GM23248 (cell line): ENCODE data around the gene LRFN2. TPM values are rescaled to one million over a fixed set of nuclear protein-coding genes. Genes with fewer than 3 reads are reported as not detected.

Source experiments
- DNase-seq: peaks from one replicate; pipeline ENCODE4 v3.0.0-alpha.2; 2015
- H2AFZ ChIP-seq: fragments of 200-600 bp; sonication (generic); 2 replicates; pipeline ENCODE4 v1.6.1; 2016; ENCODE audit warnings: antibody characterized with exemption
- H3F3A ChIP-seq: fragments of 200-600 bp; sonication (generic); 2 replicates; pipeline ENCODE4 v1.6.1; 2016; ENCODE audit warnings: mild to moderate bottlenecking, antibody characterized with exemption, mixed run types; ENCODE audit not compliant: insufficient read depth
- H3K27ac ChIP-seq: fragments of 200-600 bp; sonication (generic); 2 replicates; pipeline ENCODE4 v1.5.1; 2016; ENCODE audit warnings: mild to moderate bottlenecking
- H3K27me3 ChIP-seq: fragments of 200-600 bp; sonication (generic); replicated peaks from 2 replicates; pipeline ENCODE4 v1.6.1; 2016; ENCODE audit warnings: mild to moderate bottlenecking; ENCODE audit not compliant: insufficient read depth
- H3K36me3 ChIP-seq: fragments of 200-600 bp; sonication (generic); 2 replicates; pipeline ENCODE4 v1.6.1; 2016; ENCODE audit warnings: low read depth, mild to moderate bottlenecking
- H3K4me1 ChIP-seq: fragments of 200-600 bp; sonication (generic); 2 replicates; pipeline ENCODE4 v1.6.1; 2016; ENCODE audit warnings: mild to moderate bottlenecking; ENCODE audit not compliant: insufficient read depth
- H3K4me2 ChIP-seq: fragments of 200-600 bp; sonication (generic); one replicate; pipeline ENCODE4 v1.6.1; 2016; ENCODE audit warnings: mild to moderate bottlenecking; ENCODE audit not compliant: unreplicated experiment
- H3K4me3 ChIP-seq: fragments of 200-600 bp; sonication (generic); 2 replicates; pipeline ENCODE4 v1.5.1; 2016; ENCODE audit warnings: mild to moderate bottlenecking
- H3K79me2 ChIP-seq: fragments of 200-600 bp; sonication (generic); 2 replicates; pipeline ENCODE4 v1.6.1; 2016; ENCODE audit warnings: mild to moderate bottlenecking; ENCODE audit not compliant: insufficient read depth
- H3K9ac ChIP-seq: fragments of 200-600 bp; sonication (generic); 2 replicates; pipeline ENCODE4 v1.6.1; 2016; ENCODE audit warnings: mild to moderate bottlenecking
- H3K9me2 ChIP-seq: fragments of 200-600 bp; sonication (generic); 2 replicates; pipeline ENCODE4 v1.6.1; 2016; ENCODE audit warnings: mixed run types, mild to moderate bottlenecking, moderate library complexity; ENCODE audit not compliant: insufficient read depth
- H3K9me3 ChIP-seq: fragments of 200-600 bp; sonication (generic); one replicate; pipeline ENCODE4 v1.6.1; 2017; ENCODE audit warnings: low read depth
- H4K20me1 ChIP-seq: fragments of 200-600 bp; sonication (generic); 2 replicates; pipeline ENCODE4 v1.6.0; 2016; ENCODE audit not compliant: insufficient read depth
- EZH2 ChIP-seq: fragments of 200-600 bp; sonication (generic); IDR thresholded peaks from 2 replicates; pipeline ENCODE4 v1.6.1; 2018; ENCODE audit warnings: antibody characterized with exemption, mild to moderate bottlenecking; ENCODE audit not compliant: insufficient read depth, poor library complexity, severe bottlenecking
- EZH2phosphoT487 ChIP-seq: fragments of 200-600 bp; sonication (generic); IDR thresholded peaks from 2 replicates; pipeline ENCODE4 v1.6.1; 2018; ENCODE audit warnings: antibody characterized with exemption, moderate library complexity, mild to moderate bottlenecking, low read depth; ENCODE audit not compliant: insufficient read depth
- WGBS, 2 experiments: methylation state at CpG; one replicate each; pipeline ENCODE4 v1.1.6; 2015 to 2017; ENCODE audit warnings: low lambda C conversion rate in 2 of 2, low coverage in 1 of 2; ENCODE audit errors: missing lambda C conversion rate in 2 of 2; 5-methylcytosine and 5-hydroxymethylcytosine counted together
- in situ Hi-C: fragments of 300-500 bp; cut with MboI; formaldehyde crosslinking; loops from 2 replicates; pipeline ENCODE4 v1.15.0; 2020
- polyA plus RNA-seq: library from polyadenylated mRNA; unstranded; fragments of >200 nt; fragmentation: Nextera tagmentation; extraction: Ambion mirVana; gene quantifications from 2 replicates; pipeline ENCODE4 v1.2.1, GENCODE V29; 2016
- total RNA-seq: library from RNA; depleted of rRNA; stranded (reverse); fragments of >200 nt; shearing (Covaris generic); gene quantifications from 2 replicates; pipeline ENCODE4 v1.2.3, GENCODE V29; 2014

Gene LRFN2
- total and polyA plus RNA-seq, 2 experiments from 2014 or later: not detected

- in situ Hi-C loops: no loop called here
- Histone ChIP-seq H3K9ac (no peak overlapping the region), H3K27ac (no peak overlapping the region), H3K79me2 (no peaks in the 10 kb centered on the region), H3K9me3 (no peaks in the 10 kb centered on the region), H3F3A (no peaks in the 10 kb centered on the region), H3K4me2 (no peak overlapping the region), H3K9me2 (no peaks in the 10 kb centered on the region), H3K4me1 (no peaks in the 10 kb centered on the region), H3K36me3 (no peaks in the 10 kb centered on the region), H2AFZ (no peak overlapping the region), H3K27me3 (no peaks in the 10 kb centered on the region), H4K20me1 (no peaks in the 10 kb centered on the region), H3K4me3 (no peak overlapping the region)
- no peak for TF ChIP-seq EZH2phosphoT487
- no peak for TF ChIP-seq EZH2
- no peak for DNase-seq
Measured at GRCh38 chr6:40373267-40373666, 213.9 kb downstream of the LRFN2 start.

- no peak overlapping the region for H2AFZ ChIP-seq
- no peaks in the 10 kb centered on the region for H3K4me1 ChIP-seq
- no peaks in the 10 kb centered on the region for H4K20me1 ChIP-seq
- TF ChIP-seq EZH2 (no peak), EZH2phosphoT487 (no peak)
- WGBS, 2 experiments: 23 to 24% methylated on average over 2 of the region's 2 CpGs
- H3K36me3 ChIP-seq: no peaks in the 10 kb centered on the region
- H3F3A ChIP-seq: no peaks in the 10 kb centered on the region
- no peak overlapping the region for H3K4me3 ChIP-seq
- no peaks in the 10 kb centered on the region for H3K79me2 ChIP-seq
- in situ Hi-C loops: no loop called here
- no peak overlapping the region for H3K4me2 ChIP-seq
- H3K9me2 ChIP-seq: no peaks in the 10 kb centered on the region
- DNase-seq: no peak
- no peaks in the 10 kb centered on the region for H3K9me3 ChIP-seq
- H3K9ac ChIP-seq: no peak overlapping the region
- no peaks in the 10 kb centered on the region for H3K27me3 ChIP-seq
- H3K27ac ChIP-seq: no peak overlapping the region
Measured at GRCh38 chr6:40371621-40372020, 215.5 kb downstream of the LRFN2 start.

GRCh38 chr6:40371095-40371494 lies 216.1 kb downstream of the LRFN2 start:
- no peak overlapping the region for H3K4me2 ChIP-seq
- 29 to 47% methylated on average over 1 of the region's 1 CpG for WGBS, 2 experiments
- H3K27ac ChIP-seq: no peak overlapping the region
- no peak overlapping the region for H3K9ac ChIP-seq
- no peaks in the 10 kb centered on the region for H3F3A ChIP-seq
- no peaks in the 10 kb centered on the region for H4K20me1 ChIP-seq
- no peaks in the 10 kb centered on the region for H3K9me3 ChIP-seq
- H2AFZ ChIP-seq: no peak overlapping the region
- in situ Hi-C loops: no loop called here
- no peak for TF ChIP-seq EZH2phosphoT487
- no peak for TF ChIP-seq EZH2
- no peaks in the 10 kb centered on the region for H3K79me2 ChIP-seq
- no peak for DNase-seq
- no peaks in the 10 kb centered on the region for H3K27me3 ChIP-seq
- no peaks in the 10 kb centered on the region for H3K4me1 ChIP-seq
- no peak overlapping the region for H3K4me3 ChIP-seq
- H3K36me3 ChIP-seq: no peaks in the 10 kb centered on the region
- no peaks in the 10 kb centered on the region for H3K9me2 ChIP-seq

GRCh38 chr6:40369891-40370290 lies 217.3 kb downstream of the LRFN2 start:
- Histone ChIP-seq H3K9me2 (no peaks in the 10 kb centered on the region), H3K9ac (no peak overlapping the region), H3F3A (no peaks in the 10 kb centered on the region), H3K4me3 (no peak overlapping the region), H3K9me3 (no peaks in the 10 kb centered on the region), H2AFZ (no peak overlapping the region), H4K20me1 (no peaks in the 10 kb centered on the region), H3K4me1 (no peaks in the 10 kb centered on the region), H3K27ac (no peak overlapping the region), H3K27me3 (no peaks in the 10 kb centered on the region), H3K36me3 (no peaks in the 10 kb centered on the region), H3K79me2 (no peaks in the 10 kb centered on the region), H3K4me2 (no peak overlapping the region)
- TF ChIP-seq EZH2: no peak
- TF ChIP-seq EZH2phosphoT487: no peak
- in situ Hi-C loops: no loop called here
- WGBS, 2 experiments: 0% methylated on average over 1 of the region's 1 CpG
- DNase-seq: no peak

GRCh38 chr6:40369042-40369441 lies 218.1 kb downstream of the LRFN2 start:
- no peak overlapping the region for H3K4me2 ChIP-seq
- in situ Hi-C loops: no loop called here
- no peaks in the 10 kb centered on the region for H3K36me3 ChIP-seq
- no peaks in the 10 kb centered on the region for H3K9me3 ChIP-seq
- H3K4me3 ChIP-seq: no peak overlapping the region
- H4K20me1 ChIP-seq: no peaks in the 10 kb centered on the region
- no peaks in the 10 kb centered on the region for H3K4me1 ChIP-seq
- H3K9ac ChIP-seq: no peak overlapping the region
- no peak overlapping the region for H2AFZ ChIP-seq
- TF ChIP-seq EZH2: no peak
- H3K27ac ChIP-seq: no peak overlapping the region
- H3K27me3 ChIP-seq: no peaks in the 10 kb centered on the region
- H3K79me2 ChIP-seq: no peaks in the 10 kb centered on the region
- no peaks in the 10 kb centered on the region for H3F3A ChIP-seq
- 35 to 43% methylated on average over 2 of the region's 2 CpGs for WGBS, 2 experiments
- DNase-seq: no peak
- H3K9me2 ChIP-seq: no peaks in the 10 kb centered on the region
